Inferior parietal cortex (tissue), 1 donor: ENCODE data around the gene KREMEN2.
"Not testable (repeated sequence)": the region's sequence is repeated elsewhere in the genome, so short reads cannot be mapped to it uniquely, and the experiment has no call there.

ENCODE experiments used
- DNase-seq: peaks from one replicate; pipeline ENCODE4 v3.0.0-alpha.2; 2016; ENCODE audit errors: extremely low spot score

The KREMEN2 gene

GRCh38 chr16:2939968-2940367 is 24.1 kb upstream of the KREMEN2 start:
- DNase-seq = no peak

- no peak for DNase-seq
Observed at GRCh38 chr16:2942045-2942444, 22.0 kb upstream of the KREMEN2 start.

GRCh38 chr16:2943716-2944115 is 20.4 kb upstream of the KREMEN2 start:
- not testable (repeated sequence) for DNase-seq

GRCh38 chr16:2946649-2947048 is 17.4 kb upstream of the KREMEN2 start:
- no peak for DNase-seq

- DNase-seq = no peak
Observed at GRCh38 chr16:2948807-2949704, 15.0 kb upstream of the KREMEN2 start.

- DNase-seq = no peak
Observed at GRCh38 chr16:2949705-2950352, 14.2 kb upstream of the KREMEN2 start.

GRCh38 chr16:2950353-2950724 is 13.7 kb upstream of the KREMEN2 start:
- no peak for DNase-seq

- no peak for DNase-seq
Observed at GRCh38 chr16:2950773-2951172, 13.3 kb upstream of the KREMEN2 start.

- DNase-seq = no peak
Observed at GRCh38 chr16:2952679-2953078, 11.4 kb upstream of the KREMEN2 start.

- no peak for DNase-seq
Observed at GRCh38 chr16:2953706-2954627, 10.1 kb upstream of the KREMEN2 start.

GRCh38 chr16:2954656-2955381 is 9.3 kb upstream of the KREMEN2 start:
- DNase-seq = no peak

- DNase-seq = no peak
Observed at GRCh38 chr16:2955438-2955778, 8.7 kb upstream of the KREMEN2 start.

GRCh38 chr16:2955779-2956578 is 8.1 kb upstream of the KREMEN2 start:
- no peak for DNase-seq

- DNase-seq = no peak
Observed at GRCh38 chr16:2956579-2956956, 7.5 kb upstream of the KREMEN2 start.

GRCh38 chr16:2959206-2959605 is 4.9 kb upstream of the KREMEN2 start:
- no peak for DNase-seq

GRCh38 chr16:2960183-2961010 is 3.7 kb upstream of the KREMEN2 start:
- no peak for DNase-seq

GRCh38 chr16:2962334-2963073 is 1.6 kb upstream of the KREMEN2 start:
- no peak for DNase-seq

- DNase-seq = no peak
Observed at GRCh38 chr16:2963074-2963722, 877 bp upstream of the KREMEN2 start.
